K562 (cell line): Measurements from ENCODE around the gene CRCP. TPM values are rescaled to one million over a fixed set of nuclear protein-coding genes. Genes with fewer than 3 reads are reported as not detected.

ENCODE experiments used
- ATAC-seq: fragments of 200-7000 bp; cut with Tn5 transposase; 3 replicates; pipeline ENCODE4 v1.9.1; 2020; ENCODE audit warnings: moderate library complexity
- BruUV-seq: library from RNA; stranded (reverse); fragments of 400-500 nt; replicated peaks from 2 replicates; lab custom pipeline; 2021; lab: Mats Ljungman, UMichigan
- CTCF ChIA-PET: fragments of 300-600 bp; formaldehyde crosslinking; extraction: SDS; loops from one replicate; lab custom pipeline; 2021; ENCODE audit warnings: low intra/inter-chr PET ratio; lab: Yijun Ruan, JAX
- POLR2A ChIA-PET: fragments of 300-600, 350-650 bp; sonication (Branson Sonifier 250); formaldehyde crosslinking; extraction: SDS; loops from one replicate; lab custom pipeline; 2021; ENCODE audit warnings: antibody characterized with exemption, inconsistent platforms; lab: Yijun Ruan, JAX
- DNase-seq, 4 experiments: peaks; one replicate each; pipeline versions ENCODE4 v3.0.0 to v3.0.0-alpha.2; 2011 to 2018; ENCODE audit warnings: low spot score in 3 of 4, mixed read lengths in 3 of 4; ENCODE audit errors: extremely low read depth in 1 of 4
- FAIRE-seq: peaks from 2 replicates; lab custom pipeline; 2011; peaks lifted over from hg19 to GRCh38; lab: Jason Lieb, UNC
- H2AFZ ChIP-seq: 2 replicates; pipeline ENCODE4 v1.6.0; 2011; ENCODE audit warnings: low read depth, low read length, control low read depth, inconsistent platforms
- H3K27ac ChIP-seq: fragments of 200-600 bp; 3 replicates; pipeline ENCODE4 v1.8.0; 2011; ENCODE audit warnings: low read depth, mild to moderate bottlenecking, control low read depth, inconsistent platforms, low read length, moderate library complexity, mixed read lengths; ENCODE audit errors: extremely low read depth
- H3K27me3 ChIP-seq, 2 experiments: fragments of 300-600 bp in 1 of 2; 2 replicates in 1 of 2; 3 replicates in 1 of 2; pipeline versions ENCODE4 v1.6.0 to v1.8.0; 2011; ENCODE audit warnings: inconsistent platforms in 2 of 2, low read length in 2 of 2, mild to moderate bottlenecking in 1 of 2, mixed read lengths in 1 of 2, moderate library complexity in 1 of 2; ENCODE audit not compliant: control insufficient read depth in 2 of 2, insufficient read depth in 2 of 2
- H3K36me3 ChIP-seq: fragments of 300-600 bp; 3 replicates; pipeline ENCODE4 v1.8.0; 2011; ENCODE audit warnings: mild to moderate bottlenecking, low read length, inconsistent platforms; ENCODE audit not compliant: control insufficient read depth, insufficient read depth
- H3K4me1 ChIP-seq, 2 experiments: fragments of 200-600 bp in 1 of 2; replicated peaks in 1 of 2; 2 replicates in 1 of 2; 3 replicates in 1 of 2; pipeline versions ENCODE4 v1.5.1 to v1.8.0; 2011; ENCODE audit warnings: inconsistent platforms in 2 of 2, low read length in 2 of 2, mild to moderate bottlenecking in 1 of 2, mixed read lengths in 1 of 2, moderate library complexity in 1 of 2; ENCODE audit not compliant: control insufficient read depth in 2 of 2, insufficient read depth in 2 of 2
- H3K4me2 ChIP-seq: 2 replicates; pipeline ENCODE4 v1.6.1; 2011; ENCODE audit warnings: low read length, control low read depth, inconsistent platforms, mixed read lengths; ENCODE audit not compliant: insufficient read depth
- H3K4me3 ChIP-seq: fragments of 200-600 bp; sonication (generic), shearing (Covaris generic); 2 replicates; pipeline ENCODE4 v1.5.1; 2016; ENCODE audit warnings: control low read depth, inconsistent platforms
- H3K79me2 ChIP-seq: fragments of 200-600 bp; 3 replicates; pipeline ENCODE4 v1.8.0; 2011; ENCODE audit warnings: low read length, inconsistent platforms; ENCODE audit not compliant: control insufficient read depth, insufficient read depth
- H3K9ac ChIP-seq, 2 experiments: 2 replicates each; pipeline versions ENCODE4 v1.6.0 to v1.6.1; 2011; ENCODE audit warnings: low read depth in 2 of 2, low read length in 2 of 2, control low read depth in 1 of 2, inconsistent platforms in 1 of 2, mild to moderate bottlenecking in 1 of 2, mixed read lengths in 1 of 2; ENCODE audit not compliant: insufficient read depth in 1 of 2
- H3K9me1 ChIP-seq: one replicate; pipeline ENCODE4 v1.6.0; 2011; ENCODE audit warnings: inconsistent platforms, mild to moderate bottlenecking, low read length, moderate library complexity; ENCODE audit not compliant: control insufficient read depth, insufficient read depth
- H3K9me3 ChIP-seq: replicated peaks from 2 replicates; pipeline ENCODE4 v1.5.1; 2011; ENCODE audit warnings: low read depth, low read length, inconsistent platforms; ENCODE audit not compliant: control insufficient read depth, insufficient read depth
- H4K20me1 ChIP-seq: replicated peaks from 2 replicates; pipeline ENCODE4 v1.6.1; 2011; ENCODE audit warnings: low read length, inconsistent platforms, mixed read lengths; ENCODE audit not compliant: control insufficient read depth, insufficient read depth
- CREBBP ChIP-seq: IDR thresholded peaks from one replicate; pipeline ENCODE4 v1.6.1; 2012; ENCODE audit warnings: low read depth, mild to moderate bottlenecking, control low read depth, inconsistent platforms, low read length
- CXXC5 ChIP-seq: fragments of 250-450 bp; sonication (Bioruptor Pico); IDR thresholded peaks from 2 replicates; pipeline ENCODE4 v1.8.0; 2022; ENCODE audit warnings: inconsistent platforms, mild to moderate bottlenecking, moderate library complexity
- HCFC1 ChIP-seq: IDR thresholded peaks from 2 replicates; pipeline ENCODE4 v1.6.1; 2012; ENCODE audit warnings: low read depth, low read length, improper control_type of control experiment
- KDM2B ChIP-seq: fragments of 250-450 bp; sonication (Bioruptor Pico); IDR thresholded peaks from 2 replicates; pipeline ENCODE4 v1.8.0; 2021; ENCODE audit warnings: mild to moderate bottlenecking, moderate library complexity
- KDM4B ChIP-seq, 2 experiments: fragments of 450-650 bp in 1 of 2; sonication (generic) in 1 of 2; IDR thresholded peaks; 2 replicates each; pipeline ENCODE4 v1.6.1; 2016 to 2017; ENCODE audit warnings: borderline replicate concordance in 2 of 2, antibody characterized with exemption in 1 of 2, low read depth in 1 of 2, mild to moderate bottlenecking in 1 of 2
- KLF13 ChIP-seq: fragments of 450-650 bp; IDR thresholded peaks from 2 replicates; pipeline ENCODE4 v1.6.1; 2016; ENCODE audit warnings: missing genetic modification characterization, low read depth, mild to moderate bottlenecking, missing compliant biosample characterization, moderate library complexity, borderline replicate concordance
- MYNN ChIP-seq, 2 experiments: sonication (generic); formaldehyde crosslinking in 1 of 2; IDR thresholded peaks; 2 replicates each; pipeline versions ENCODE4 v1.5.0 to v1.6.1; 2016 to 2020; ENCODE audit warnings: antibody characterized with exemption in 1 of 2, missing genetic modification reagents in 1 of 2
- NCOA6 ChIP-seq: fragments of 450-650 bp; IDR thresholded peaks from 2 replicates; pipeline ENCODE4 v1.6.1; 2017; ENCODE audit warnings: mild to moderate bottlenecking
- NR2C1 ChIP-seq, 2 experiments: fragments of 450-650 bp; IDR thresholded peaks; 2 replicates each; pipeline ENCODE4 v1.6.1; 2017; ENCODE audit warnings: mild to moderate bottlenecking in 2 of 2, antibody characterized with exemption in 1 of 2, inconsistent platforms in 1 of 2, missing compliant biosample characterization in 1 of 2, missing genetic modification characterization in 1 of 2
- RBBP5 ChIP-seq: fragments of 200-600 bp; sonication (generic); IDR thresholded peaks from 2 replicates; pipeline ENCODE4 v1.6.1; 2012; ENCODE audit warnings: borderline replicate concordance, mild to moderate bottlenecking, low read length, control low read depth, inconsistent platforms; ENCODE audit not compliant: insufficient read depth, poor library complexity, severe bottlenecking
- RUNX1 ChIP-seq: sonication (generic); IDR thresholded peaks from 2 replicates; pipeline ENCODE4 v1.6.1; 2016; ENCODE audit warnings: antibody characterized with exemption, low read depth
- SLC30A9 ChIP-seq: fragments of 250-450 bp; sonication (Bioruptor Pico); IDR thresholded peaks from 2 replicates; pipeline ENCODE4 v1.8.0; 2022; ENCODE audit warnings: mild to moderate bottlenecking, moderate library complexity
- SP2 ChIP-seq: IDR thresholded peaks from 2 replicates; pipeline ENCODE4 v1.6.1; 2011; ENCODE audit warnings: mild to moderate bottlenecking, low read depth, low read length, moderate library complexity; ENCODE audit not compliant: poor library complexity, severe bottlenecking; ENCODE audit errors: extremely low read depth
- ZNF583 ChIP-seq: fragments of 250-450 bp; sonication (Bioruptor Pico); IDR thresholded peaks from 2 replicates; pipeline ENCODE4 v1.4.0; 2020
- ZSCAN29 ChIP-seq: fragments of 450-650 bp; IDR thresholded peaks from 2 replicates; pipeline ENCODE4 v1.6.1; 2017
- WGBS: fragments of 100-300 bp; shearing (Covaris generic); methylation state at CpG from one replicate; pipeline ENCODE4 v1.1.6; 2016; ENCODE audit warnings: low coverage, mixed read lengths; ENCODE audit not compliant: insufficient coverage; ENCODE audit errors: missing lambda C conversion rate; 5-methylcytosine and 5-hydroxymethylcytosine counted together
- in situ Hi-C: fragments of 300-500 bp; cut with MboI; formaldehyde crosslinking; loops from 4 replicates; pipeline ENCODE4 v1.15.0; 2018; ENCODE audit warnings: inconsistent platforms, mixed read lengths
- intact Hi-C: fragments of 100-400 bp; cut with micrococcal nuclease; formaldehyde crosslinking; loops from 2 replicates; pipeline ENCODE4 v1.14.2; 2022
- polyA plus RNA-seq, 8 experiments: library from polyadenylated mRNA; depleted of rRNA in 4 of 8; stranded (reverse) in 5 of 8; unstranded in 3 of 8; fragments of >200 nt; fragmentation: Nextera tagmentation in 2 of 8; fragmentation: Illumina TruSeq in 1 of 8; extraction: Ambion mirVana in 2 of 8; extraction: Trizol in 1 of 8; gene quantifications; 2 replicates each; pipeline versions ENCODE4 v1.2.1 to v1.2.3, GENCODE V29; 2011 to 2014; ENCODE audit warnings: inconsistent platforms in 1 of 8, missing spikeins in 1 of 8
- total RNA-seq, 7 experiments: library from RNA; depleted of rRNA in 6 of 7; stranded (reverse); fragments of >200 nt in 6 of 7; fragmentation: Illumina TruSeq in 2 of 7; extraction: Trizol in 2 of 7; gene quantifications; 2 replicates each; pipeline versions ENCODE4 v1.2.1 to v1.2.3, GENCODE V29; 2011 to 2021; ENCODE audit warnings: low replicate concordance in 1 of 7
- TF ChIP-seq, protein P1 (sequence below): fragments of 250-450 bp; sonication (Bioruptor Pico); IDR thresholded peaks from 2 replicates; pipeline ENCODE4 v1.5.0; 2021; ENCODE audit warnings: mild to moderate bottlenecking, borderline replicate concordance

Gene CRCP
- total and polyA plus RNA-seq, 9 of the 15 experiments (the other 6 are each of a cell fraction or from before 2014, with no cell fraction given): 22.1 to 58.3 (median 43.4) TPM

DNA sequence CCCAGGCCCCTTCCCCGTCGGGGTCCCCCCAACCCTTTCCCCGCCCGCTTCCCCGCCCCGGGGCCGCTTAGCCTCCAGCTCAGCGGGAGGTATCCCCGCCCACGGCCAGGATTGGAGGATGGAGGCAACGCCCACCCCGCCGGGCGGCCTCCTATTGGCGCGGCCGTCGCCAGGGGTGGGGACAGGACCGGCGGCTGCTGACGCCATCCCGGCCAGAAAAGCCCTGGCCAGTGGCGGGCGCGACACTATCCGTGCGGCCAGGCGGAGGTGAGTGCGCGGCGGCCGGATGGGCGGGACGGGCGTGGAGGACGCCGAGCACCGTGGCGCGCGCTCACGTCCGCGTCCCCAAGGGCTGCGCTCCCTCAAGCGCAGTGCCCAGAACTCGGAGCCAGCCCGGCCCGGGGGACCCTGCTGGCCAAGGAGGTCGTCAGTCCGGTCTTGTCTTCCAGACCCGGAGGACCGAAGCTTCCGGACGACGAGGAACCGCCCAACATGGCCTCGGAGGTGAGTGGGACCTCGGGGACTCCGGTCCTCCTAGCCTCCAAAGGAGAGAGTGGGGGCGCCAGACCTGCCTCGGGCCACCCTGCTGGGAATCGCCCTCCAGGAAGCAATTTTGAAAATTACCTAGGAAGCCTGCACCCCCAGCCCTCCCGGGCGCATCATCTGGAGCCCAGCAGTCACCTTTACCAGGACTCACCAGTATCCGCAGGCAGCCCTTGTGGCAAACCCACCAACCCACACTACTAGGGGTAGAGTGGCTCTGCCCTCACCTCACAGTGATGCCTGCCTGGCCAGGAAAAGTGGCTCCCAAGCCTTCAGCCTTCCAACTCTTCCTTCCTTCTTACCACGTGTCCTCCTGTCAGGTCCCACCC, 38.8 kb upstream of the CRCP start, which contains the start of gene ASL:
TSS of gene ASL (plus strand) at position 230 of the 872 bp plus-strand sequence. CDS start at position 493, 263 bp downstream.
- peak within 1 kb of the TSS; percentile 97 for H2AFZ ChIP-seq
- peak within 1 kb of the TSS; percentile 98 for H3K4me2 ChIP-seq
- in situ Hi-C loops: no loop called here
- no peaks in the 10 kb centered on the region for H4K20me1 ChIP-seq
- no peaks in the 10 kb centered on the region for H3K9me1 ChIP-seq
- peak within 1 kb of the TSS; percentile 85 for H3K4me3 ChIP-seq
- peaks cover 16% of the 10 kb centered on the region for H3K79me2 ChIP-seq
- FAIRE-seq (peak; percentile 83), ATAC-seq (peak; percentile 99), DNase-seq (peak; percentile 98 to 100 (median 100))
- TSS peak; percentile 77 for BruUV-seq
- H3K4me1 ChIP-seq: peaks cover 11 to 28% of the 10 kb centered on the region in 2 experiments; a peak in 4 of 5 replicates
- no peaks in the 10 kb centered on the region for H3K9me3 ChIP-seq
- intact Hi-C loops: no loop called here
- peak within 1 kb of the TSS; percentile 81 for H3K27ac ChIP-seq
- peak within 1 kb of the TSS; percentile 79 to 98 for H3K9ac ChIP-seq
- ChIA-PET CTCF (interaction anchor here (0.5 kb wide), 1 partner anchor 21 kb away, joined by 6 read pairs; no protein-coding TSS in a partner anchor), POLR2A (interaction anchor here (0.6 to 1.9 kb wide), 9 partner anchors 8 to 521 kb away, joined by 3 to 9 read pairs (median 4); no protein-coding TSS in a partner anchor)
- WGBS: 1% methylated on average over 66 of the region's 67 CpGs
- H3K36me3 ChIP-seq: peaks cover 16% of the 10 kb centered on the region; the same call in 2 of the 3 replicates
- H3K27me3 ChIP-seq: no peaks in the 10 kb centered on the region
- no peak for TF ChIP-seq ZNF583 (CRISPR knock-in tag)
- TF ChIP-seq NCOA6: no peak
- TF ChIP-seq, protein P1, sequence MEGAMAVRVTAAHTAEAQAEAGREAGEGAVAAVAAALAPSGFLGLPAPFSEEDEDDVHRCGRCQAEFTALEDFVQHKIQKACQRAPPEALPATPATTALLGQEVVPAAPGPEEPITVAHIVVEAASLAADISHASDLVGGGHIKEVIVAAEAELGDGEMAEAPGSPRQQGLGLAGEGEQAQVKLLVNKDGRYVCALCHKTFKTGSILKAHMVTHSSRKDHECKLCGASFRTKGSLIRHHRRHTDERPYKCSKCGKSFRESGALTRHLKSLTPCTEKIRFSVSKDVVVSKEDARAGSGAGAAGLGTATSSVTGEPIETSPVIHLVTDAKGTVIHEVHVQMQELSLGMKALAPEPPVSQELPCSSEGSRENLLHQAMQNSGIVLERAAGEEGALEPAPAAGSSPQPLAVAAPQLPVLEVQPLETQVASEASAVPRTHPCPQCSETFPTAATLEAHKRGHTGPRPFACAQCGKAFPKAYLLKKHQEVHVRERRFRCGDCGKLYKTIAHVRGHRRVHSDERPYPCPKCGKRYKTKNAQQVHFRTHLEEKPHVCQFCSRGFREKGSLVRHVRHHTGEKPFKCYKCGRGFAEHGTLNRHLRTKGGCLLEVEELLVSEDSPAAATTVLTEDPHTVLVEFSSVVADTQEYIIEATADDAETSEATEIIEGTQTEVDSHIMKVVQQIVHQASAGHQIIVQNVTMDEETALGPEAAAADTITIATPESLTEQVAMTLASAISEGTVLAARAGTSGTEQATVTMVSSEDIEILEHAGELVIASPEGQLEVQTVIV (CRISPR knock-in tag): no peak
- 0 out of 4 replicates have a peak, but pooled peaks of 1 of the 2 experiments have one; percentile 42 for TF ChIP-seq KDM4B (IDR thresholded peaks at IDR 0.05; ENCODE audit: borderline replicate concordance in 2 of 2, low read depth in 1 of 2)
- peak; percentile 61 for TF ChIP-seq RBBP5
- TF ChIP-seq HCFC1: no peak; the same call in 1 of the 2 replicates
- TF ChIP-seq MYNN (IDR thresholded peaks at IDR 0.05): peak; percentile 59; the same call in 1 of the 2 replicates
- TF ChIP-seq MYNN (CRISPR knock-in tag; IDR thresholded peaks at IDR 0.05): no peak
- no peak for TF ChIP-seq RUNX1
- TF ChIP-seq SP2: peak; percentile 64
- 0 out of 2 replicates have a peak, but pooled peaks have one; percentile 71 for TF ChIP-seq KDM2B (CRISPR knock-in tag)
- no peak for TF ChIP-seq SLC30A9 (CRISPR knock-in tag)
- TF ChIP-seq KLF13 (tag): peak; percentile 88; the same call in 1 of the 2 replicates
- TF ChIP-seq CXXC5 (CRISPR knock-in tag): peak; percentile 93
- TF ChIP-seq CREBBP: no peak
- TF ChIP-seq ZSCAN29: no peak
- no peak for TF ChIP-seq NR2C1 (IDR thresholded peaks at IDR 0.05)
- TF ChIP-seq NR2C1 (tag; IDR thresholded peaks at IDR 0.05): no peak
